Esophagus squamous epithelium (tissue), 4 donors: ENCODE measurements around the gene TRAP1.

ENCODE experiments used
- CTCF ChIP-seq, 6 experiments: fragments of 450-650 bp in 4 of 6; fragments of 200-600 bp in 2 of 6; sonication (generic) in 2 of 6; IDR thresholded peaks; one replicate each; pipeline ENCODE4 v1.5.1; 2016 to 2019; ENCODE audit warnings: antibody characterized with exemption in 6 of 6, mild to moderate bottlenecking in 4 of 6, moderate library complexity in 4 of 6
- POLR2A ChIP-seq, 4 donors: fragments of 450-650 bp; IDR thresholded peaks; one replicate each; pipeline ENCODE4 v1.6.1; 2017; ENCODE audit warnings: antibody characterized with exemption in 4 of 4, mild to moderate bottlenecking in 4 of 4, moderate library complexity in 3 of 4

GRCh38 chr16:3608069-3608468, 109.3 kb downstream of the TRAP1 start:
- TF ChIP-seq CTCF (IDR thresholded peaks at IDR 0.05) (no peak), POLR2A (IDR thresholded peaks at IDR 0.05) (no peak)
